HuH-7.5 (cell line): ENCODE data around the gene MAGI1.

ENCODE experiments used
- DNase-seq: peaks from one replicate; pipeline ENCODE4 v3.0.0; 2011; ENCODE audit warnings: low spot score

MAGI1 gene

DNA sequence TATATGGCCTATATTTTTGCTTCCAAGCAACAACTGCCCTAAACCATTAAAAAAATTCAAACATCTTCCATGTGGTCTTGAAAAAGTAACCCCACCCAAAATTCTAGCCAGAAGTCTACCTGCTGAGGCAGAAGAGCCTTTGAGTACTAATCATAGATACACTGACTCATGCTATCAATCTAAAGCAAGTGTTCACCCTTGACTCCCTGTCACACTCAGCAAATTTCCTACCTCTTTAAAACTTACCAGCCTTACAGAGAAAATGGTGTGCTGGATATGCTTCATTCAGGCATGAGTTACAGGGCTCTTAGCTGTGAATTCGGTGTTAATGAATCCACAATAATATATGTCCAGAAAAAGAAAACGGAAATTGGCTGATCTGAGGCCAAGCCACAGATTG lies 373.8 kb downstream of the MAGI1 start:
- DNase-seq, result no peak

GRCh38 chr3:65664446-65664845 lies 374.3 kb downstream of the MAGI1 start:
- DNase-seq, result no peak

GRCh38 chr3:65662095-65662494 lies 376.6 kb downstream of the MAGI1 start:
- no peak for DNase-seq

DNA sequence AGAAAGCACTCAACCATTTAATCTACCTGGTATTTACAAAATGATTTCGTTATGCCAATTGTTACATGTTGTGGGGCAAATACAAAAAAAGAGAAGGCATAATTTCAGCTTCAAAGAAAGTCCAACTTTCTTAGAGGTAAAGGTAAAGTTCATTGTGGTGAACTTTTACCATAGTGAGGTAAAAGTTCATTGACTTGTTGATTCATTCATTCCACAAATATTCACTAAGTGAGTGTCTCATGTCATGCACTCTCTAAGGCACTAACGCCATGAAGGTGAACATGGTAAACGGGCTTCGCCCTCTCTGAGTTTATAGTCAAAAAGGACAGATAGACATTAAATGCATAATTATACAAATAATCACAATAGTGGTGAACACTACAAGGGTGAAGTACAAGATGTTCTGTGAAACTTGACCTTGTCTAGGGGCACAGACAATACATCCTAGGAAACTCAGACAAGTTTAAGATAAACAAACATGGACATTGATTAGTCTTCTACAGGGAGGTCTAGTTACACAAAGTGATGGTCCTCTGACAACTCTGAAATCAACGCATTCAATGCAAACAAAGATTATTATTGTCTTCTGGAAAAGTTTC lies 378.6 kb downstream of the MAGI1 start:
- no peak for DNase-seq

GRCh38 chr3:65659396-65659795 lies 379.3 kb downstream of the MAGI1 start:
- no peak for DNase-seq

GRCh38 chr3:65658401-65658800 lies 380.3 kb downstream of the MAGI1 start:
- DNase-seq, result no peak

DNA sequence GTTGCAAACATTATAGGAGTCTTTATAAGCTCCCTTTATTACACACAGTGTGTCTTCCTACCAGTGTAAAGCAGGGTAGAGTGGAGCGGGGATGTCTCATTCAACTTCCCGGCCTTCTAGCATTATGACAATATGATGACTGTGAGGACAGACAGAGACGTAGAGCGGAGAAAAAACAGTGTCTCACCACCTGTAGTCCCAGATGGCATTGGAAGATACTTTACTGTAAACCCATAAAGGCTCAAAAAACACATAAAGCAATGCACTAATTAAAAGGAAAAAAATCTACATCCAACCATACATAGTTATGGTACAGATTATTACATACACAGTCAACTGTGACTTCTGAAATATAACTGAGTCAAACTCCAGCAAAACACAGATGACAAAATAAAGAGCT lies 383.7 kb downstream of the MAGI1 start:
- no peak for DNase-seq

GRCh38 chr3:65653731-65654130 lies 385.0 kb downstream of the MAGI1 start:
- no peak for DNase-seq

DNA sequence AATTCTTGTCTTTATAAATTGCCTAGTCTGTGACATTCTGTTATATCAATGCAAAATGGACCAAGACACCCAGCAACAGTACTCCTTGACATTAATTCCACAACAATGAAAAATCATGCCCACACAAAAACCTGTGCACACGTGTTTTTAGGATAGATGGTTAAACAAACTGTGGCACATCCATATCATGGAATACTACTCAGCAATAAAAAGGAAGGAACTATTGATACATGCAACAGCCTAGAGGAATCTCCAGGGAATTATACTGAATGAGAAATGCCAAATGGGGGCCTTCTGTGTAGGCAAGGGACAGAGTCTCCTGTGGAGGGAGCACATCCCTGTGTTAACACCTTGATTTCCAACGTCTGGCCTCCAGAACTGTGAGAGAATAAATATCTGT lies 388.5 kb downstream of the MAGI1 start:
- no peak for DNase-seq

GRCh38 chr3:65647369-65647768 lies 391.3 kb downstream of the MAGI1 start:
- no peak for DNase-seq

DNA sequence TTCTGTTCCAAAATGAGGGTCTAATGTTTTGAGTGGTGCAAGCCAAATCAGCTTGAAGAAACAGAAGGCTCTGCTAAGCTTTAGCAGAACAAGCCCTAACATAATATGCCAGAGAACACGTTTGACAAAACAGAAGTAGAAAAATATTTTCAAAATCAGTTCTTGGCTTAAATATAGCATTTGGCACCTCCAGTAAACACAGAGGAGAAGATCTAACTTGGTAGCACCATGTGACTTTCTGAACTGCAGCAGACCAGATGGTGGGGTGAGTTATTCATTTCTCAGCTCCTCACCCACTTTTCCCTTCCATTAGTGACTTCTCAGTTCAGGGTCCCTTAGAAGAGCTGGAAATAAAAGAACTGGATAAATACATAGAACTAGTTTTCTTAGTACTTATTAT lies 395.8 kb downstream of the MAGI1 start:
- DNase-seq, result no peak

DNA sequence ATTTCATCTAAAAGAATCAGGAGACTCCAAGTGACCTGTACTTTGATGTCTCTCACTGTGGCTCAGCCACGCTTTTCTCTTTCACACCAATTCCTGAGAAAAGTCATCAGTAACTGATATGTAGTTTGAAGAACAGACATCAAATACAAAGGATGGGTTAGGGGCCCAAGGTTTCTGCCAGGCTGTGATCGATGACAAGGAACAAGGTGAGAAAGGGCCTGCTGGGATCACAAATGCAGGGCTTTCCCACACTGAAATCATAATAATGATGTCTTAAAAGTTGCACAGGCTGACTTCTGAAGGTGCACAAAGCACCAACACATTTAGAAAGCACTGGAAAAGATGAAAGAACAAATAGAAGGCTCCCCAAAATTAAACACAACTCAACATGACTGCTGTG lies 396.9 kb downstream of the MAGI1 start:
- no peak for DNase-seq

DNA sequence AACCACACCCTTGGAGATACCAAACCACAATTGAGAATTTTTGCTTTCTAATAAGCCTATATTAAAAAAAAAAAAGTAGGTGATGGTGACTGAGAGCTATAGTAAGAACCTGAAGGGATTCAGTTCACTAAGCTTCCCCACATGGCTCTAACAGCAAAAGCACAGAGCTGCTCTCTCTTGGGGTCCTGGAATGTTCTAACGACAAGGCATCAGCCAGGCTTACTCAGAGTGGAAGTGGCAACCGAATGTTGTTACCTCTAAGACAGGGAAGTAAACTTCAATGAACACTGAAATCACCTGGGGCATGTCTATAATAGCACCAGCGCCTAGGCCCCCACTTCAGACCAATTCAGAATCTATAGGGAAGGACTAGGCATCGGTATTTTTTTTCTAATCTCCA lies 397.7 kb downstream of the MAGI1 start:
- no peak for DNase-seq

- DNase-seq, result no peak
These were observed 399.3 kb downstream of the MAGI1 start for GRCh38 chr3:65639444-65639843.

DNA sequence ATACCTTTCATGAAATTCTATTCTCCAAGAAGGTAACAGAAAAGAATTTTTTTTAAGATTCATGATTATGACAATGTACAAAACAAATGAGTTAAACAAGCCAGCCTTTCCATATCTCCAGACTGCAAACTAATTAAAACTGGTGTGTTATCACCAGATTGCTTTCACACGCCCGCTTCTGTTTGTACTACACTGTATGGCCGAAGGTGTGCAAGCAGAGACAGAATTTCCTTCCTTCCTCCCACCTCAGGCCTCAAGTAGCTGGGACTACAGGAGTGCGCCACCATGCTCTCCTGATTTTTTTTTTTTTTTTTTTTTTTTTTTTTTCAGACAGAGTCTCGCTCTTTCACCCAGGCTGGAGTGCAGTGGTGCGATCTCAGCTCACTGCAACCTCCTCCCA lies 400.4 kb downstream of the MAGI1 start:
- DNase-seq, result no peak

DNA sequence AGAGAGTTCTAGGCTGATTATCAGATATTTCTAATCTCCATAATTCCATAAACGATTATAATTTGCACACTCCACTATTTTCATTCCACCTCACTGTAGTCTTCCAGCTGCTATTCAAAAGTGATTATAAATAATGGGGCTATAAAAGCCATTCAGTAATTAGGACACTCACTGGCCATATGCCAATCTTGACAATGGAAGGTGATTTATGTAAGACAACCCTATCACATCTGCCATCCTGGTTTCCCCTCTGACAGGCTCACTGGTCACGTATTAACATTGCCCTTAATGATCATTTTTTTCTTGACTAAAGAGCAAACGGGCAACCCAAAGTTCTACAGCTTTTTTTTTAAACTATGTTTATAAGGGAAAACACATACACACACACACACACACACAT lies 402.4 kb downstream of the MAGI1 start:
- DNase-seq, result no peak

DNA sequence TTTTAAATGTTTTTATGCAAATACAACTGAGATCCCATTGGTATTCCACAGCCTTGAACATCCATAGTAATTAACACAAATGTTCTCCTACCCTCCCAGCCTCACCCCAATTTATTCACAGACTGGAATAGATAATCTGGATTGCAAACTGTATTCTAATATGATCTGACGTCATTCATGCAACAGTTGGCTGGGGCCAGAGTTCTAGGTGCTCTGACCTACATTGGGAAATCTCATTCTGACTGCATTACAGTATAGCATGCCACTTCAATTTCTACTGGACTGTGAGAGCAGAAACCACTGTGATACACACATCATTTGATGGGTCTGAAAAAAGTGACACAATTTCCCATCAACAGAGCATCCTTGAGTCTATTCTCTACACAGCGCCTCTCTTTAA lies 403.1 kb downstream of the MAGI1 start:
- DNase-seq, result no peak

- DNase-seq, result no peak
These were observed 405.6 kb downstream of the MAGI1 start for GRCh38 chr3:65633018-65633638.

- no peak for DNase-seq
These were observed 406.3 kb downstream of the MAGI1 start for GRCh38 chr3:65632414-65632813.

- DNase-seq, result no peak
These were observed 409.7 kb downstream of the MAGI1 start for GRCh38 chr3:65628978-65629377.

- DNase-seq, result no peak
These were observed 411.7 kb downstream of the MAGI1 start for GRCh38 chr3:65627062-65627461.

DNA sequence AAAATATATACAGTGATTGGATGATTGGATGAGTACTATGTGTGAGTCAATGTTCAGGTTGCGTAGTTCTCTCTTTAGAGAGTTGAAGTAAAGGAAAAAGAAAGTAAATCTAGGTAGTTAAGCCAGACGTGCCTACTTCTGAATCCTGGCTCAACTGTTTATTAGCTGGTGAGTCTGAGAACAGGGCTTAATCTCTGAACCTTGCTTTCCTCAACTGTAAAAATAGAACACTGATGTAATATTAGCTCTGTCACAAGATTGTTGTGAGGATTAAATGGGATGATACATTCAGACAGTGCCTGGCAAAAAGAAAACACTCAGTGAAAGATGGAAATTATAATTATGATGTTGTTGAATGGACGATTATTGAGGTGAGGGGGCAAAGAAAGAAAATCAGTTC lies 413.4 kb downstream of the MAGI1 start:
- DNase-seq, result no peak

- no peak for DNase-seq
These were observed 415.4 kb downstream of the MAGI1 start for GRCh38 chr3:65623362-65623761.

DNA sequence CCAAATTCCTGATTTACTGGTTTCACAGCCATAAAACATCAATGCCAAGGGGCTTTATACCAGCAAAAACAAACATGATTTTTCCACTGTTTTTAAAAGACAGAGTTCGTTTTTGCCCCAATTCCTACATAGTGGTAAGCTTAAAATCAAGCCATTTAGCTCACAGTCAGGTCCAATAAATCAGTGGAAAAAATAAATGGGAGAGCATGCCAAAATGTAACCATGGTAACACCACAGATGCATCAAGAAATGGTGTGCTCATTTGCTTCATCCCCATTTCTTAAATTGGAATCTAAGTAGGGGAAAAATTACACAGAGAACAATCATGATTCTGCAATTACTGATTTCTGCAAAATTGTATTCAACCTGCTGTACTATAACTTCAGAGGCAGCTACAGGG lies 418.8 kb downstream of the MAGI1 start:
- no peak for DNase-seq
